HG03135 (cell line): ENCODE data around the gene GPRC5C.

ENCODE experiments used
- ATAC-seq: cut with Tn5 transposase; IDR thresholded peaks from one replicate; pipeline ENCODE4 v1.9.1; 2021; ENCODE audit warnings: mild to moderate bottlenecking, moderate library complexity; ENCODE audit not compliant: unreplicated experiment

The GPRC5C gene

GRCh38 chr17:74432424-74432690, 469 bp downstream of the GPRC5C start:
- no peak for ATAC-seq

GRCh38 chr17:74432766-74433391, 991 bp downstream of the GPRC5C start:
- no peak for ATAC-seq

- ATAC-seq, result no peak
These were observed 1.7 kb downstream of the GPRC5C start for GRCh38 chr17:74433421-74434121.

GRCh38 chr17:74435775-74436359, 4.0 kb downstream of the GPRC5C start:
- ATAC-seq, result no peak

GRCh38 chr17:74437702-74438101, 5.8 kb downstream of the GPRC5C start:
- no peak for ATAC-seq

GRCh38 chr17:74439691-74440567, 8.0 kb downstream of the GPRC5C start:
- ATAC-seq, result no peak

- no peak for ATAC-seq
These were observed 9.6 kb downstream of the GPRC5C start for GRCh38 chr17:74441537-74441936.

- ATAC-seq, result no peak
These were observed 10.4 kb downstream of the GPRC5C start for GRCh38 chr17:74442291-74442669.

GRCh38 chr17:74442670-74443515, 11.0 kb downstream of the GPRC5C start:
- ATAC-seq, result peak; percentile 78

- no peak for ATAC-seq
These were observed 11.8 kb downstream of the GPRC5C start for GRCh38 chr17:74443516-74444296.

- ATAC-seq, result no peak
These were observed 12.5 kb downstream of the GPRC5C start for GRCh38 chr17:74444406-74444805.

- no peak for ATAC-seq
These were observed 13.3 kb downstream of the GPRC5C start for GRCh38 chr17:74445158-74445557.

GRCh38 chr17:74446551-74447500, 14.9 kb downstream of the GPRC5C start:
- ATAC-seq, result no peak

GRCh38 chr17:74447628-74448159, 15.8 kb downstream of the GPRC5C start:
- no peak for ATAC-seq

- no peak for ATAC-seq
These were observed 16.9 kb downstream of the GPRC5C start for GRCh38 chr17:74448756-74449155.

- ATAC-seq, result no peak
These were observed 17.4 kb downstream of the GPRC5C start for GRCh38 chr17:74449306-74449705.

GRCh38 chr17:74449773-74450172, 17.9 kb downstream of the GPRC5C start:
- ATAC-seq, result no peak

- no peak for ATAC-seq
These were observed 18.3 kb downstream of the GPRC5C start for GRCh38 chr17:74450231-74450630.
